HS-27A (cell line): ENCODE results near the gene HOXA3.
A peak's percentile ranks its signal among the peaks of the same experiment; 100 is the strongest.

Experiments
- DNase-seq: peaks from one replicate; pipeline ENCODE4 v3.0.0-alpha.2; 2012; ENCODE audit warnings: low read depth, missing footprints

Gene HOXA3

GRCh38 chr7:27101957-27102580, 50.3 kb downstream of the HOXA3 start:
- no peak for DNase-seq

GRCh38 chr7:27101171-27101956, 51.0 kb downstream of the HOXA3 start:
- DNase-seq = no peak

DNA sequence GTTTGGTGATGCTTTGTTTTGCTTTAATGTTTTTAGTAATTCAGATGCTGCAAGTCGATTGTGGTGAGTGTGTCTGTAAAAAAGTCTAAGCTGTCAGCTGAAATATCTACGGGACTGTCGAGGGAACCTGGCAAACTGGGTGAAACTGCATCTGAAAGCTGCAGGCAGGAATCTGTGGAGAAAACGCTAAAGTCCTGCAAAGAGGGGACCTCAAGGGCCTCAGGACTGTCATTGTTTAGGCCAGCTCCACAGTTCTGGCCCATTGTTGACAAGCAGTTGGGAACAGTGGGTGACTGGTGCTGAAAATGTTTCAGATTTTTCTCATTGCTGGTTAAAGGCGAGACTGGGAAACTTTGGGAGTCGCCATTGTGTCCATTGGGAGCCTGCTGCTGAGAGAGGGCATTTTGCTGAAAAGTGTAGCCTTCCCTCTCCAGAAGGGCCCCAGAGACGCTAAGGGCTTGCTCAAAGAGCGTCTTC, 51.7 kb downstream of the HOXA3 start:
- DNase-seq = no peak

DNA sequence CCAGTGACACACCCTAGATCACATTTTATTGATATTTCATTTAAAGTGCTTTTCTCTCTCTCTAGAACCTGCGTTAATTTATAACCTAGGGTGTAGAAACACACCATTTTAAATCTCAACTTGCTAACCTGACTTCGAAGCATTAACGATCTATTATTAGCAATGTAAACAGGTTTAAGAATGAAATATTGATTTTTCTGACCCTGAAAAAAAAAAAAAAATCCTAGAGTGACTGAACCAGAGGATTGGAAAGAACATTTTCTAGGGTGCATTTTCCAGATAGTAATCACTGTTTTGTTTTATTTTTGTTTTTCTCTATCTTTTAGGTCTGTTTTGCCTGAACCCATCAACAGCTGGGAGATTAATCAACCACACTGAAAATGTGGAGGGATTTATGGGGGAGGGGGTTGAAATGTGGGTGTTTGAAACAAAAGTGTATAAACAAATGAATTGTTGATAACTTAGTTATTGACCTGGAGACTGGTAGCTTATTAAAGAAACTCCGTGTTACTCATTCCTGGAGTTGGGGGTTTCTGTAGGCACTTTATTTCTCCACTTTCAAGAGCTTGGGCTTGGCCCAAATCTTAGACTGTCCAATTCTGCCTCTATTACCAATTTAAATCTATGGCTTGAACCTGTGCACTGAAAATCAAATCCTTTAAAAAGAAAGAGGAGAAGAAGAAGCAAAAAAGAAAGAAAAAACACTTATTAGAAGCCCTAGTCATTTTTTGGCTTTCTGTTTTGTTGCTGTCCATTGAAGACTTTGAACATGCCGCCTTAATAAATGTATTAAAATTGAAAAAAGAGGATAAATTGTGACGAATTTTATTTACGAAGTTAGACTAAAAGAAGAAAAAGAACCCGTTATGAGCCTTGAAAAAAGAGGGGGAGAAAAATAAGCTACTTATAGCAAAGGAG, 52.7 kb downstream of the HOXA3 start:
- DNase-seq = no peak

DNA sequence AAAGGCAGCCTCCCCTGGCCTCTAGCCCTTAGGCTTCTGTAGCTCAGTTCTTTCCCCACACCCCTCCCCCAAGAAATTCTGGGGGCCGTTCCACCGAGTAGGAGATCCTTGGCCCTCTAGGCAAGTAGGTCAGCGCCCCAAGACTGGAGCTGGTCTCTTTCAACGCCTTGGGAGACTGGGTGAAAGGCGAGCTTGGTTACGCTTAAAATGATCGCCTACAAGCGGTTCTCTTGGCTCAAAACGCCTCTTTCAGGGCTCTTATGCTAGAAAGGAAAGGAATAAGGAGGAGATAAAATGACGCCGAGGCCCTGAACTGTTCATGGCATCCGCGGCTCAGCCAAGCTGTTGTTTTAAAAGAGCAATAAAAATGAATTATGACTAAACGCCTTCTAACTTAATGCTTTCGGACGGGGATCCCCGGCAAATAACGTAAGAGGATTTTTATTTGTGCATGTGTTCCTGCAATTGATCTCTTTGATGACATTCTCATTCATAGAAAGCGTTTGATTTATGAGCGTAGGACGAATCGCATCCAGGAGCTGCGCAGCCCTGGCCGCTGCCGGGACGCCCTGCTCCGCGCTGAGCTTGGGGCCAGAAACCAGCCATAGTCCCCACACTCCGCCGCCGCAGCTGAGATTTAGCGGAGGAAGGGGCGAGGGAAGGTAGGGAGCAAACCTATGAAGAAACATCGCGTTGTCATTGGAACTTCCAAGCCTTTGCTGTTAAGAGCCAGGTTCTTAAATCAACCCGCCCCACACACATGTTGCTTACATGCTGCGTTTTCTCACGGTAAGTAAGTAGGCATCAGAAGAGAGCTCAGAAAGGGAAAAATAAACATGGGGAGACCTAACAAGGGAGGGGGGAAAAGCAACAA, 53.6 kb downstream of the HOXA3 start:
- no peak for DNase-seq

DNA sequence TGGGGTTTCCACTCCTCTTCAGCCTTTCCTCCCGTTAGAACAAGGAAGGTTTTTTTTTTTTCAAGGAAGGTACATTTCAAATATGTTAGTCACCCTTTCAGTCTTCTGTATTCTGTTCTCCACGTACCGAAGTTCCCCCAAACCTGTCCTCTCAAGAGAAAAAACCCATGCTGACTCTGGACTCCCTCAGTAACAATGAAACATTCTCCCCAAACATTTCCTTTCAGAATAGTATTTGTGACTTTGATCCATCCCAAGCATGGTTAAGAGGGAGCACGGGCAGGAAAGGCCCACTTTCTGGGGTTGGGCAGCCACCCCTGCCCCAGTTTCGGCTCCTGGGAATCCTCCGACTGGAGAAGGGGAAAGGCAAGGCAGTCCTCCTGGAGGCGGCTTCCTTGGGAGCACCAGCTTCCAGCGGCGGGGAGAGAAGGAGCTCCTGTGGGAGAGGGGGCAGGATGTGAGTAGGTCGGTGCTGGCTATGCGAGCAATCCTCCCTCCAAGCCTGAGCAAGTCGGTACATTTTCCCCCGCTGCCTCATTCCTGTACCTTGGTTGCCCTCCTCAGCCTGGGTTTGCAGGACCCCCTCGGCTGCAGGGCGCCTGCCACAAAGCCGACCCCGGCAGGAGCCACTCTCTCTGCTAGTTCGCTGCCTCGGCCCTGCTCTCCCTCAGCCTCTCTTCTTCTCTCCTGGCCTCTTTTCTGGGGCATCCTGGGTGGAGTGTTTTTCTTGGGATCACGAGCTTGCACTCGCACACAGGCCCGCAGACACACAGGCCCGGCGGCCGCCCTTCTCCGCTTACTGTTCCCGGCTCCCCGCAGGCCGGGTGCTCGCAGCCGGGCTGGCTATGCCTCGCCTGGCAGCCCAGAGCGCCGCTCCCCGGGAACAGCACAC, 54.5 kb downstream of the HOXA3 start:
- no peak for DNase-seq

DNA sequence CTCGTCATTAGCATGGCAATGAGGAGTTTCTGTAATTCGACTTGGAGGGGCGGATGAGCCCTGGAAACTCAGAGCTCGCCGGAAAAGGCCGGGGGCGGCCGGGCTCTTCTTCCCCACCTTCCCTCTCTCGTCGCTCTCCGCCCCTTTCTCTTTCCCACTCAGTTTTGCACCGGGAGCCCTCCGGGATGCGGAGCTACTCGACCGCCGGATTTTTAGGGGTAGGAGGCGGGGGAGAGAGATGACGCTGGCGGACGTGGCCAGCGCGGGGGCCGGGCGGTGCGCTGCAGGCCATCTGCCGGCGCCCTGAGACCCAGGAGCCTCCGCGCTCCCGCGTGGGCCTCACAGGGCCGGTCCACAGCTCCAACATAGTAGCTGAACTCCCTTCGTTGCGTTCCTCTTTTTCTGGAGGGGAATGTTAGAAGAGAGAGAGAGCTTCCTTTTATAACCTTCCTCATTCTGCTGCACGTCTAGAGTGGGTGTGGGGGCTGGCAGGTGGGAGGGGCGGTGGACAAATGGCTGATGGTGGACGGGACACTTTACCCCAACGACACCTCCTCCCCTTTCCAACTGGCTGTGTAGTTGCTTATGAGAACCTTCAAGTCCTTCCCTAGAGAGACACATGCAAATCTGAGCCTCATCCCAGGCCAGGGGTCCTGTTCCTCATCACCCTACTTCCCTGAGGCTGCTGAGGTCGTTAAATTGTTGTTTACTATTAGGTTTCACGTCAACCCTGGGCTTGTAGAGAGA, 55.4 kb downstream of the HOXA3 start:
- DNase-seq = no peak

GRCh38 chr7:27095897-27096767, 56.3 kb downstream of the HOXA3 start, which contains the start of gene HOXA1:
Gene HOXA1, minus strand, starts transcription at chr7:27096000. Its CDS starts 88 bp downstream, at chr7:27095912.
- peak; percentile 71 for DNase-seq

DNA sequence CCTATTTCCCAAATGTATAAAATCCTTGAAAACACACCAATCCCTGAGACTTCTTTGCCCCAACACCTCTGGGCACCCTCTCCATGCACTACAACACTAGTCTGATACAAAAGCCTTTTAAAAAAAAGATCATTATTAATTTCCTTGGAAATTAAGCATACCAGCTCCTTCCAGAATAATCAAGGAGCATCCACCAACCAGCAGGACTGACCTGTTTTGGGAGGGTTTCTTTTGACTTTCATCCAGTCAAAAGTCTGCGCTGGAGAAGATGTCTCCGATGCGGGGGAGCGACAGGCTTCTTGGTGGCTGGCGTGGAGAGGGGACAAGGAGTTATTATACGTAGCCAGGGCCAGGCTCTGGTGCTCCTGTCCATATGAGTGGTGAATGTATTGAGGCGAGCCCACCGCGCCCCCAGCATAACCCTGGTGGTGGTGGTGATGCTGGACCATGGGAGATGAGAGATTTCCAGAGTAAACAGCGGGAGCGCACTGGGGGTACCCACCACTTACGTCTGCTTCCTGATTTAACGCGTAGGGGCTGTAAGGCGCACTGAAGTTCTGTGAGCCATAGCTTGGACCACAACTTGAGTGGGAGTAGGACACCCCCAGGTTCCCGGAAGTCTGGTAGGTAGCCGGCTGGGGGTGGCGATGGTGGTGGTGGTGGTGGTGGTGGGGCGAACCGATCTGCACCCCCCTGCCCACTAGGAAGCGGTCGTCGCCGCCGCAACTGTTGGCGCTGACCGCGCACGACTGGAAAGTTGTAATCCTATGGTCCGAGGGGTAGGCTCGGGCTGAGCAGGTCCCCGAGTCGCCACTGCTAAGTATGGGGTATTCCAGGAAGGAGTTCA, 57.1 kb downstream of the HOXA3 start:
- no peak for DNase-seq

DNA sequence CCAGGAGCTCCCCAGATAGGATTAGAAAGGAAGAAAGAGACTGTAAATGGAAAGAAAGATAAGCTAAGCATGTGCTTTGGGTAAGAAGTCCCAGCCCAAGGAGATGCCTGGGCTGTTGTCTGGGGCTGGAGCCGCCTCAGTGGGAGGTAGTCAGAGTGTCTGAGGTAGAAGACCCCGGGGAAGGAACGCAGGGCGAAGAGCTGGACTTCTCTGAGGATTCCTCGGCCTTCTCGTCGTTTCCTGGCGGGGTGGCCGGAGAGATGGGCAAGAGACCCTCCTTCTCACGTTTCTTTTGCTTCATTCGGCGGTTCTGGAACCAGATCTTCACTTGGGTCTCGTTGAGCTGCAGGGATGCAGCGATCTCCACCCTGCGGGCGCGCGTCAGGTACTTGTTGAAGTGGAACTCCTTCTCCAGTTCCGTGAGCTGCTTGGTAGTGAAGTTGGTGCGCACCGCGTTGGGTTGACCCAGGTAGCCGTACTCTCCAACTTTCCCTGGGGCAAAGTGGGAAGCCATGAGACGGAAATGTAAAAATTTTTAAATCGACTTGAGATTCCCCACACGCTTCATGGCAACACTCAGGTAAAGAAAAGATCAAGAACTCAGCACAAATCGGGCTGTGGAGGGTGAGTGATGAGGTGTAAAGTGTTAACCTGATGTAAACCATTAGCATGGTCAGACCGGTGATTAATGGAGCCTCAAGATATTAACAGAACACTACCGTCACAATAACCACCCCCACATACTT, 57.9 kb downstream of the HOXA3 start:
- DNase-seq = no peak

- DNase-seq = no peak
Observed at GRCh38 chr7:27093184-27093895, 59.0 kb downstream of the HOXA3 start.

GRCh38 chr7:27092819-27093110, 59.6 kb downstream of the HOXA3 start:
- DNase-seq = no peak

DNA sequence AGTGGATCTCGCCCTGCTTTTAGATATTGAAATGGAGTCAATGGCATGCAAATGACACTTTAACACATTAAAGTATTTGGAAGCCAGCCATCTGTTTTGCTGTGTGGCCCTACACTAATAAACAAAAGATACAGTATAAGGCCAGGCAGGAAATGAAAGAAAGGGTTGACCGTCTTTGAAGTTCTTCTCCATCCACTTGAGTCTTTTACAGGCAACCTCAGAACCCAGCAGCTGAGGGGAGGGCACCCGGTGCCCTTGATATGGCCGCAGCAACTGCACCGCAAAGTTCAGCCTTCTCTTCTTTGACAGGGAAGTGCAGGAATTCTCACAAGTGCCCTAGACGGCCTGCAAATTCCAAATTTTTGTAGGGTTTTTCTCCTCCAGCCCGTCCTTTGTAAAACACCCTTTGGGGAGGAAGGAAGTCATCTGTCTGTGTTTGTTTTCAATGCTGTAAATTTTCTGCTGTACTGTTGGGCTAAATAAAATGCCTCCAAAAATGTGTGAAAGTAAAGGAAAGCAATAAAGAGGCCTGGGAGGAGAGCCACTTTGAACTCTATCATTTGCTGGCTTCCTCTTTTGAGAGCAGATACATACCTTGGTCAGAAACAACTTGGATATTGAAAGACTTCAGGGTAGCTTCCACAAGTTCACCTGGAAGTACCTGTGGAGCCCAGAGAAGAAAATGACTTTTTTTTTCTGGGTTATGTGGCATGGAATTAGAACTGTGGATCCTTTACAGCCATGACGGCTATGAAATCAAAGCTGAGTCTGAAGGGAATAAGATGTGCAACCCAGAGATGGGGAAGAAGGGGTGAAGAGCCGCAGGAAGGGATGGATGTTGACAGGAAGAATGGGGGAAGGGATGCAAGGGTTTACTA, 60.2 kb downstream of the HOXA3 start:
- DNase-seq = no peak

- no peak for DNase-seq
Observed at GRCh38 chr7:27091105-27091504, 61.3 kb downstream of the HOXA3 start.
